GM18526 (cell line): ENCODE measurements around the gene PPP1R9B.

ENCODE experiments used
- POLR2A ChIP-seq: IDR thresholded peaks from 3 replicates; pipeline ENCODE4 v1.6.1; 2011; ENCODE audit not compliant: insufficient read length; ENCODE audit errors: extremely low read depth

The PPP1R9B gene

GRCh38 chr17:50108556-50108955, 41.9 kb downstream of the PPP1R9B start:
- no peak for TF ChIP-seq POLR2A

- no peak for TF ChIP-seq POLR2A
Measured at GRCh38 chr17:50107790-50108414, 42.6 kb downstream of the PPP1R9B start.

GRCh38 chr17:50106393-50107131, 43.9 kb downstream of the PPP1R9B start:
- no peak for TF ChIP-seq POLR2A

- no peak for TF ChIP-seq POLR2A
Measured at GRCh38 chr17:50105811-50106210, 44.7 kb downstream of the PPP1R9B start.

GRCh38 chr17:50103941-50104340, 46.5 kb downstream of the PPP1R9B start:
- TF ChIP-seq POLR2A: no peak

- no peak for TF ChIP-seq POLR2A
Measured at GRCh38 chr17:50103252-50103651, 47.2 kb downstream of the PPP1R9B start.

GRCh38 chr17:50102164-50102991, 48.1 kb downstream of the PPP1R9B start:
- no peak for TF ChIP-seq POLR2A

- TF ChIP-seq POLR2A: no peak
Measured at GRCh38 chr17:50101346-50102163, 48.9 kb downstream of the PPP1R9B start.

- no peak for TF ChIP-seq POLR2A
Measured at GRCh38 chr17:50100921-50101345, 49.5 kb downstream of the PPP1R9B start.

GRCh38 chr17:50100480-50100883, 50.0 kb downstream of the PPP1R9B start:
- TF ChIP-seq POLR2A: no peak

GRCh38 chr17:50099003-50099402, 51.5 kb downstream of the PPP1R9B start:
- TF ChIP-seq POLR2A: no peak

- TF ChIP-seq POLR2A: no peak
Measured at GRCh38 chr17:50098583-50098982, 51.9 kb downstream of the PPP1R9B start.

- no peak for TF ChIP-seq POLR2A
Measured at GRCh38 chr17:50097926-50098325, 52.6 kb downstream of the PPP1R9B start.

- TF ChIP-seq POLR2A: no peak
Measured at GRCh38 chr17:50097455-50097854, 53.0 kb downstream of the PPP1R9B start.

- TF ChIP-seq POLR2A: no peak
Measured at GRCh38 chr17:50096758-50097157, 53.7 kb downstream of the PPP1R9B start.

- no peak for TF ChIP-seq POLR2A
Measured at GRCh38 chr17:50096092-50096491, 54.4 kb downstream of the PPP1R9B start.

GRCh38 chr17:50095626-50096037, 54.8 kb downstream of the PPP1R9B start:
- TF ChIP-seq POLR2A: no peak
